GM21717 (cell line): ENCODE measurements around the gene IRF2.
A peak's percentile ranks its signal among the peaks of the same experiment; 100 is the strongest.

ENCODE experiments used
- ATAC-seq: cut with Tn5 transposase; IDR thresholded peaks from one replicate; pipeline ENCODE4 v1.9.1; 2021; ENCODE audit warnings: mild to moderate bottlenecking, moderate library complexity; ENCODE audit not compliant: unreplicated experiment

Gene IRF2

DNA sequence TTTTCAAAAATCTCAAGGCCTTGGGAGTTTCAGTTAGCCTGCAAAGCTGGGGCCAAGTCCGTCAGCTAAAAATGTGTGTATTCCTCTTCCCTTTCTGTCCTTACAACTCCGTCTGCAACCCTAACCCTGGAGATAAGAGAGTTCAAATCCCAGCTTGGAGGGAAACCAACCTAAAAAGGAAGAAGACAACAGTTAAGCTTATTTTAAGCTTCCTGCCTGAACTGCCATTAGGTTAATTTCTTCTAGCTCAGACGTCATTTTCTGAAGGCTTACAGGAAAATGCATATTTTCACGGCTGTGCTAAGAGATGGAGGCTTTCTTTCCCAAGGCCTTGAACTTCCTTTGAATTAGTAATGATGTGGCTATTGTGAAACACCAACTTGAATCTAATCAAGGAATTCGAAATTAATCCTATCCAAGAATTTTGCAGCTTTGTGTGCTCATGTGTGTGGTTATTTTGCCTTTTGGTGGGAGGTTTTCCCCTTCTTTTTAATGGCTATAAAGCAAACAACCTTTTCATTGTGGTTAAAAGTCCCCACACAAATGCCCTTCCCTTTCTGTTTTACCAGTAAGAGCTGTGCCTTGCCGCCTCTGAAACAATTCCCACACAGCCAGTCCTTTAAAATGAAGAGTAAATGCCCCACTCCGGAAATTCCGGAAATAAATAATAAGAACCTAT lies 103.5 kb downstream of the IRF2 start:
- ATAC-seq = no peak

DNA sequence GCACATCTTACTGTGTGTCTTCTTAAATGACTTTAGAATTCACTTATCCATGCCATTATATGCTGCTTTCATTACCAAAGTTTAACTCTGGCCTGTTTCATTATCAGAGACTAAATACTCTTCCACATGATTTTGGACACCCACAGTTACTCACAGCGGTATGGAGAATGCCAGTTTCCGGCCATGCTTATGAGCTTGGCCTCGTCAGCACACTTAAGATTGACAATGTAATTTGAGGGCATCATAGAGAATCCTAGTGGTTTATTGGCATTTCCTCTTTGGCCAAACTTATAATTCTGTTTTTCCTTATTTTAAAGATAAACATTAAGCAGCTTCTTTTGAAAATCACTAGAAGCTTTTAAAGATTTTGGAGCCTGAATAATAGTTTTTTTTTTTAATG lies 104.5 kb downstream of the IRF2 start:
- no peak for ATAC-seq

DNA sequence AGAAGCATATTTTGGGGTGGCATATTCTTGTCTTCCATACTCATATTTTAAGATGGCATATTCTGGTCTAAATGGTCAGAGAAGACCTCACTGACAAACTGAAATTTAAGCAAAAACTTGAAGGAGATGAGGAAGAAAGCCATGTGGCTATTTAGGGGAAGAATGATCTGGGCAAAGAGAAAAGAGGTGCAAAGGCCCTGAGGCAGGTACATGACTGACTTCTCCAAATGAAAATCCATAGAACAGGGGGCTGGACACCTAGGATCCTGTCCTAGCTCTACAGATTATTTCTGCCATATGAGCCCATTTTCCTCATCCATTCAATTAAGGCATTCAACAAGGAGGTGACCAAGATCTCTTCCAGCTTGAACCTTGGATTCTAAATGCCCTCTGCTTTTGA lies 105.6 kb downstream of the IRF2 start:
- no peak for ATAC-seq

DNA sequence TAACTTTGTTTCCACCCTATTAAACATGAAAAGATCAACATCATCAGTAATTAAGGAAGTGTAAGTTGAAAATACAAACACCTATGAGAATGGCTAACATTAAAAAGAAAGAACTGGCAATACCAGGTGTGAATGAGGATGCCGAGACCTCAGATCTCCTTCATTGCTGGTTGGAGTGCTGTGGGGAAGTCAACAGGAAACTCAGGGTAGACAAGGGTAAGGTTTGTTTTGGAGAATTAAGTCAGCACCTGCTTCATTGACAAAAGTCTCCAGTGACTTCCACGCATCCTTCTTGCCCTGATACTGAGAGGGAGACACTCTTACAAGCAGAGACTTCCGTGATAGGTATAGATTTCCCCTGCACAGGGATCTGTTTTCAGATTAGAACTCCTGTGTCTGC lies 106.1 kb downstream of the IRF2 start:
- ATAC-seq = no peak

DNA sequence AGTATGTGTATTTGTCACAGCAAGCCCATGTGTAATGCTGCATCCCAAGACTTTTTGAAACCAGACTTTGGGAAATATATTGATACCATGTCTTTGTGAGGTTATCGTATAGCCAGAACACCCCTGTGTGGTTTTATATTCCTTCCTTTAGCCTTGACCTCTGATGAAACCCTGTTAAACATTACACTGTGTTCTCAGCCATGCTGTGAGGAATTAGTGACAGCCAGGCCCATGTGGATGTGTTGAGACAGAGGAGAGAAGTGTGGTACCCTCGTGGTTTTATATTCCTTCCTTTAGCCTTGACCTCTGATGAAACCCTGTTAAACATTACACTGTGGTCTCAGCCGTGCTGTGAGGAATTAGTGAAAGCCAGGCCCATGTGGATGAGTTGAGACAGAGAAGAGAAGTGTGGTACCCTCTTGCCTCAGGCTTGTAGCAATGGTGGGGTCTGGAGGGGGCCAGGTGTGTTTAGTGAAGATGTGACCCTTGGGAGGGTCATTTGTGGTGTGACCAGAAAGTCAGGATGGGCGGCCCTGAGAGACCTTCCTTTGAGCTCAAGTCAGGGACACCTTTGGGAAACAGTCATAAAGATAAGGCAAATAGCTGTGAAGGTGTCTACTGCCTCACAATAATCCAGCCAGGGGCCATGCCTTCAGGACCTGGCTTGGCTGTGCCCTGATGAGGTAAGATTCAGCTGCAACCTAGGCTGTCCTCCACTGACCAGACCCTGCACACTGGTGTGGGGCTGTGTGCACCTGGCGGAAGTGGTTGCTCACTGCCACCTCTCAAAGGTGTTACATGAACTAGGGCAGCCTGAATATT lies 110.0 kb downstream of the IRF2 start:
- ATAC-seq = no peak

- ATAC-seq = no peak
Measured at GRCh38 chr4:184363258-184363657, 111.1 kb downstream of the IRF2 start.

DNA sequence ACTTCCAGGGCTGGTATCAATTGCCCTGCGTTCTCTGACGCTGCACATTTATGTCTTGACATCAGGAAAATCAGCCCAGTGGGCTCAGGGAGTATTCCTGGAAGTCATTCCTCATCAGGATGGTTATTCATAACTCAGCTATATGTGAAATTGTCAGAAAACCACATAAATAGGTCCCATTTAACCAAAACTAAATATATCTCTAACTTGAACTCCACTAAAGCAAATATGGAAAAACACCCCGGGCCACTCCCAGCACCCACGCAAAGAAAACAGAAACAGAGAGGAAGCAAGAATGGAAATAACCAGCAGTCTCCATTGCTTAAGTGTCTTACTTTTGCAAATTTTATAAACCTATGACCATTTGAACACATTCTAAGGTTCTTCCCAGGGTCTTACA lies 112.0 kb downstream of the IRF2 start:
- no peak for ATAC-seq

- no peak for ATAC-seq
Measured at GRCh38 chr4:184361443-184361842, 112.9 kb downstream of the IRF2 start.

GRCh38 chr4:184359888-184360287 lies 114.5 kb downstream of the IRF2 start:
- ATAC-seq = no peak

DNA sequence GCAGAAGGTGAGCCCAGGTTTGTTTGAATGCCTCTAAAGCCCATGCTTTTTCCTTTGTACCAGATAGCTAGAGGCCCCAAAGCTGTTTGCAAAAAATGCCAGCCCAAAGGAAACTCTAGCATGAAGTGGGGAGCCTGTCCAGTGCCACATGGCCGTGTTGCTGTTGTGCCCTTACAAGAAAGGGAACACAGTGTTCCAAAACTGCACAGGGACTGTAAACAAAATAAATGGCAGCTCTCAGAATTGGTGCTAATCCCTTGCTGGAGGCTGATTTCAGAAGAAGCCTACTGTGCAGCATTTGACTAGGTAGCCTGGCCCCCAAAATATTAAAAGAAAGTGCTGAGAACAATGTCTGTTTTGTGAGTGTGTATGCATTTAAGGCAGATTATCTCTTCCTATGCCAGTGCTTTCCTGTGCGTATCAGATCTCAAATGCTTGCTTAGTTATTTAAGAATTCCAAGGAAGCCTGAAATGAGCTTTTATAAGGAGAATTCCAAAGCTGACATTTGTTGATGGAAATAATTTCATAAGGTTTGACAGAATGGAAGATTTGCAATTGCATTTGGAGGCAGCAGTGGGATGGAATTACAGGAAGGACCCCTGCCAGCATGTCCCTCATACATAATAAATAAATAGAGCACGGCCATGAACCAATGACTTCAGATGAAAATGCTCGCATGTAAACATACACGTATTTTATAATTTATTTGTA lies 115.7 kb downstream of the IRF2 start:
- no peak for ATAC-seq

GRCh38 chr4:184357772-184358171 lies 116.6 kb downstream of the IRF2 start:
- no peak for ATAC-seq

GRCh38 chr4:184357165-184357564 lies 117.2 kb downstream of the IRF2 start:
- ATAC-seq = no peak

DNA sequence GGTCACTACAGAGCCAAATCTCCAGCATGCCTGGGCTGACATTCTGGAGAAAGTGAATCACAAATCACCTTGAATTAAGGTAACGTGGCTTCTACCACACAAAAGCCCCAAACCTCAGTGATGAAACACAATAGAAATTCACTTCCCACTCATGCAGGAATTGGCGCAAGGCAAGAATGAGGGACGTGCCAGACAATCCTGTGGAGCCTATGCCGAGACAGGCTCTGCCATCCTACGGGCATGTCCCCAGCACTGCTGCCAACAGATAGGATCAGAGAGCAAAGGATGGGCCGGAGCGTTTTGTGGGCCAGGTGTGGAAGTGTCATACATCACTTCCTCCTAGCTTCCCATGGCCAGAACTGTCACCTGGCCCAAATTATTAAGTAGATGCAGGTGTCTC lies 118.0 kb downstream of the IRF2 start:
- no peak for ATAC-seq

DNA sequence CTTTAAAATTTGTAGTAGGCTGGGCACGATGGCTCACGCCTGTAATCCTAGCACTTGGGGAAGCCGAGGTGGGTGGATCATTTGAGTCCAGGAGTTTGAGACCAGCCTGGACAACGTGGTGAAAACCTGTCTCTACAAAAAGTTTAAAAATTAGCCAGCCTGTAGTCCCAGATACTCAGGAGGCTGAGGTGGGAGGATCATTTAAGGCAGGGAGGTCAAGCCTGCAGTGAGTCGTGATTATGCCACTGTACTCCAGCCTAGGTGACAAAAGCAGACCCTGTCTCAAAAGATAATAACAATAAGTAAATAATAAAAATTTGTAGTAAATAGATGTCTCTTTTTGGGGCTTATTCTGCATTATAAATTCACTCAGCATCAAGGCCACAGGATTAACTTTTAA lies 118.5 kb downstream of the IRF2 start:
- ATAC-seq = no peak

DNA sequence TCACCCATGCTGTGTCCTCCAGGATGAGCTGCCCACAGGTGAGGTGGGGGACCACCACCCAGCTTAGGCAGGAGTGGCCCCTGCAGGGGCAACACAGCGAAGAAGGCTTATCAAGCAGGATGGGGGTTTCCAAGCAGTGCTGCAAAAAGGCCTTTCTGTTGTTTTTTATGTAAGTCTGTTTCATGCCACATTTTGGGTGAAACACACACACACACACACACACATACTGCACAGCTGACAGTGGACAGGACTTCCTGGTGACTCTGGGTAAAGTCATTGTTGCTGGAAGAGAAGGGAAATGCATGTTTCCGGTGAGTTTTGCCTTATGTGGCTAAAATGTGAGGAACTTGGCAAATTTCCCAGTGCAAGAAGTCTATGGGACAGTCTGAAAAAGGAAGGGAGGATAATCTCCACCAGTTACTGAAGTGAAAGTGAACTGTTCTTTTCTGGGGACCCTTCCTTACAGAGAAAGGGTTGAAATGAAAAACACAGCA lies 119.2 kb downstream of the IRF2 start:
- ATAC-seq = peak; percentile 47

- no peak for ATAC-seq
Measured at GRCh38 chr4:184352891-184353290, 121.5 kb downstream of the IRF2 start.

DNA sequence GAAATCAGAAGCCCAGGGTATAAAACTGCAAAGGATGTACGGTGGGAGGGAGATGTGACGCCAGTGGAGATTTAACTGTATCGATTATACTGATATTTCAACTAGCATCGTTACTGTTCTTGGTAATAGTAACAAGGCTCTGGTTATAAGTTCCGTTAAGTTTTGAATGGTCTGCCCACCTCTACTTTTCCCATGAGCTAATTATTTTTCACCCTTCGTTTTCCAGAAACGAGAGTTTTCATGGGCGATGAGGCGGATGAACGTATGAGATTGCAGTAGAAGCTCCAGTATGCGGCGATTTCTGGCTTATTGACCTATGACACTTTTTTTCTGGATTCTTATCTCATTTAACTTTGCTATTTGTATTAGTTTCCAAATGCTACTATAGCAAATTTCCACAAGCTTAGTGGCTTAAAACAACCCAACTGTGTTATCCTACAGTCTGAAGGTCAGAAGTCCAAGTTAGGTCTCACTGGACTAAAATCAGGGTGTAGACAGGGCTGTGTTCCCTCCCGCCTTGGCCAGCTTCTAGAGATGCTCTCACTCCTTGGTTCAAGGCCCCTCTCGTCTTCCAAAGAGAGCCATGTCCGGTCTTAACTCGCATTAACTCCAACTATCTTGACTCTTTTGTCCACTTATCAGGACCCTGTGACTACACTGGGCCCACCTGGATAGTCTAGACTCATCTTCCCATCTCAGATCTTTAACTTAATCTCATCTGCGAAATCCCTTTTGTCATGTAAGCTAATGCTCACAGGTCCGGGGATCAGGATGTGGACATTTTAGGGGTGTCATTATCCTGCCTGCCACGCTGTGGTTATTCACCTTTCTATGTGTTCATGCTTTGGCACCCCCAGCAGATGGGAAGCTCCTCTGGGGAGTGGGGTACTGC lies 122.5 kb downstream of the IRF2 start:
- ATAC-seq = no peak

GRCh38 chr4:184350964-184351363 lies 123.4 kb downstream of the IRF2 start:
- ATAC-seq = no peak

DNA sequence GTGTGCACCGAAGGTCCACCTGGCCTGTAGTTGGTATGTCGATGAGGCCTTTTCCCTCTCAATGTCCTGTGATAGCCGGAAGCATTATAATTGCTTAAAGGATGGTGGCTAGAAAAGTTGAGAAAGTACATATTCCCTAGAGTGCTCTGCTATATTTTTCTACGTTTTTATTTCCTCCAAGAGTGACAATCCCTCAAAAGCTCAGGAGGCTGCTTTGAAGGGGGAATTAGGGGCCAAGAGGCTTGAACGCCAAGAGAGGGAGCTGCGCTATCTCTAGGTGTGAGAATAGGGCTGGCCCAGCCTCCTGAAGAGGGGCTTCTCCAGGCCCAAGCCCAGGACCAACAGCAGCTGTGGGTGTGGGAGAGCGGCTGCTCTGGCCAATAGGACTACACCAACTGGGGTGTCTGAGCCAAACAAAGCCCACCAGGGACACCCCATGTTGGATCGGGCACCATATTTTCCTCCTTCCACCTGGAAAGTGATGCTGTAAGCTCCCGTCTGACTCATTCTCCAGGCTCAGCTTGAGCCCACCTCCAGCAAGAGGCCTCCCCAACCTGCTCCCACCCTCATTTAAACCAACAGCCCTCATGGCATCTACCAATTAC lies 124.0 kb downstream of the IRF2 start:
- ATAC-seq = no peak

GRCh38 chr4:184349283-184350039 lies 124.9 kb downstream of the IRF2 start:
- no peak for ATAC-seq
